ENCODE data around the gene TRABD2B.

Gene TRABD2B

GRCh38 chr1:48003741-48004531, 6.8 kb upstream of the TRABD2B start (continued):
- TF ChIP-seq ZNF148 (tag by site-specific recombination; IDR thresholded peaks at IDR 0.05; ENCODE audit: borderline replicate concordance), result no peak
- TF ChIP-seq ZNF280C (tag by site-specific recombination; IDR thresholded peaks at IDR 0.05), result no peak
- TF ChIP-seq ZNF37A (tag by site-specific recombination; IDR thresholded peaks at IDR 0.05), result no peak
- peak; percentile 56; the same call in 1 of the 2 replicates for TF ChIP-seq ELK4 (IDR thresholded peaks at IDR 0.05; ENCODE audit: borderline replicate concordance, low read depth, low read length)
- no peak for TF ChIP-seq ZNF274 (IDR thresholded peaks at IDR 0.05; ENCODE audit: low read length)
- TF ChIP-seq ZNF274 (tag by site-specific recombination; IDR thresholded peaks at IDR 0.05; ENCODE audit: borderline replicate concordance), result no peak
- no peak for TF ChIP-seq ZNF404 (tag by site-specific recombination; IDR thresholded peaks at IDR 0.05)
- TF ChIP-seq SETDB1 (IDR thresholded peaks at IDR 0.05; ENCODE audit: insufficient read length, low read length), result no peak
- no peak for TF ChIP-seq ZNF10 (tag by site-specific recombination; IDR thresholded peaks at IDR 0.05)
- peak; percentile 93 for TF ChIP-seq WT1 (tag by site-specific recombination; IDR thresholded peaks at IDR 0.05)
- TF ChIP-seq ZBTB49 (tag by site-specific recombination; IDR thresholded peaks at IDR 0.05; ENCODE audit: low read depth), result no peak
- no peak for TF ChIP-seq ZNF24 (tag by site-specific recombination; IDR thresholded peaks at IDR 0.05)
- TF ChIP-seq CTCF (tag by site-specific recombination; IDR thresholded peaks at IDR 0.05), result no peak
- TF ChIP-seq ZNF112 (tag by site-specific recombination; IDR thresholded peaks at IDR 0.05), result no peak
- no peak for TF ChIP-seq ZBTB6 (tag by site-specific recombination; IDR thresholded peaks at IDR 0.05)
- peak; percentile 87 for TF ChIP-seq ZSCAN4 (tag by site-specific recombination; IDR thresholded peaks at IDR 0.05)
- peak; percentile 81 for TF ChIP-seq GLIS1 (tag by site-specific recombination; IDR thresholded peaks at IDR 0.05)
- TF ChIP-seq ZXDB (tag by site-specific recombination; IDR thresholded peaks at IDR 0.05), result no peak
- TF ChIP-seq ZNF280D (tag by site-specific recombination; IDR thresholded peaks at IDR 0.05), result no peak
- TF ChIP-seq YY2 (tag by site-specific recombination; IDR thresholded peaks at IDR 0.05), result no peak
- peak; percentile 81; the same call in 1 of the 2 replicates for TF ChIP-seq ZBTB44 (tag by site-specific recombination; IDR thresholded peaks at IDR 0.05)
